Activated CD4-positive, alpha-beta T cell treated with anti-CD3 and anti-CD28 coated beads, Interleukin-2, amount 50 U/mL, for 24 hours (primary cell): ENCODE measurements around the gene AUTS2.

Experiments
- DNase-seq, 2 donors: peaks; one replicate each; pipeline ENCODE4 v3.0.0-alpha.2; 2020; ENCODE audit warnings: low read depth in 1 of 2, low spot score in 1 of 2

AUTS2 gene

GRCh38 chr7:69754476-69754875 lies 156.2 kb downstream of the AUTS2 start:
- DNase-seq: no peak

GRCh38 chr7:69756235-69756634 lies 158.0 kb downstream of the AUTS2 start:
- DNase-seq: no peak

GRCh38 chr7:69757528-69757927 lies 159.3 kb downstream of the AUTS2 start:
- no peak for DNase-seq

GRCh38 chr7:69757981-69758430 lies 159.7 kb downstream of the AUTS2 start:
- DNase-seq: no peak

- DNase-seq: no peak
Measured at GRCh38 chr7:69759373-69759772, 161.1 kb downstream of the AUTS2 start.

GRCh38 chr7:69761290-69761922 lies 163.1 kb downstream of the AUTS2 start:
- no peak for DNase-seq

- DNase-seq: no peak
Measured at GRCh38 chr7:69762821-69763352, 164.6 kb downstream of the AUTS2 start.

- no peak for DNase-seq
Measured at GRCh38 chr7:69763513-69763912, 165.2 kb downstream of the AUTS2 start.

GRCh38 chr7:69764147-69764546 lies 165.9 kb downstream of the AUTS2 start:
- no peak for DNase-seq

GRCh38 chr7:69764681-69765080 lies 166.4 kb downstream of the AUTS2 start:
- DNase-seq: no peak

- DNase-seq: no peak
Measured at GRCh38 chr7:69765879-69766278, 167.6 kb downstream of the AUTS2 start.

GRCh38 chr7:69768986-69769595 lies 170.8 kb downstream of the AUTS2 start:
- no peak for DNase-seq

- DNase-seq: no peak
Measured at GRCh38 chr7:69769826-69770225, 171.6 kb downstream of the AUTS2 start.

- DNase-seq: no peak
Measured at GRCh38 chr7:69770613-69771012, 172.3 kb downstream of the AUTS2 start.

- DNase-seq: no peak
Measured at GRCh38 chr7:69772718-69773436, 174.6 kb downstream of the AUTS2 start.

- DNase-seq: no peak
Measured at GRCh38 chr7:69773535-69774225, 175.4 kb downstream of the AUTS2 start.

- DNase-seq: no peak
Measured at GRCh38 chr7:69775231-69775771, 177.0 kb downstream of the AUTS2 start.

GRCh38 chr7:69776611-69777010 lies 178.3 kb downstream of the AUTS2 start:
- DNase-seq: no peak

GRCh38 chr7:69778138-69778537 lies 179.9 kb downstream of the AUTS2 start:
- no peak for DNase-seq

GRCh38 chr7:69780379-69780778 lies 182.1 kb downstream of the AUTS2 start:
- DNase-seq: no peak

GRCh38 chr7:69781412-69781846 lies 183.2 kb downstream of the AUTS2 start:
- DNase-seq: no peak
